HepG2 (cell line): ENCODE results near the gene USP35. TPM values are rescaled to one million over a fixed set of nuclear protein-coding genes. Genes with fewer than 3 reads are reported as not detected.

Experiments
- ATAC-seq: fragments of 200-7000 bp; cut with Tn5 transposase; 3 replicates; pipeline ENCODE4 v1.9.1; 2020; ENCODE audit warnings: mild to moderate bottlenecking, moderate library complexity
- BruUV-seq: library from RNA; stranded (reverse); fragments of 400-500 nt; replicated peaks from 2 replicates; lab custom pipeline; 2021; lab: Mats Ljungman, UMichigan
- CTCF ChIA-PET: fragments of 300-600 bp; formaldehyde crosslinking; extraction: SDS; loops from one replicate; lab custom pipeline; 2021; ENCODE audit warnings: low total read pairs, inconsistent platforms, low intra/inter-chr PET ratio; lab: Yijun Ruan, JAX
- POLR2A ChIA-PET: fragments of 350-600 bp; sonication (Branson Sonifier 250); formaldehyde crosslinking; loops from one replicate; lab custom pipeline; 2020; ENCODE audit warnings: antibody characterized with exemption, inconsistent platforms; lab: Yijun Ruan, JAX
- DNase-seq: peaks from one replicate; pipeline ENCODE4 v3.0.0-alpha.2; 2015; ENCODE audit warnings: low spot score
- FAIRE-seq: peaks from 3 replicates; lab custom pipeline; 2011; peaks lifted over from hg19 to GRCh38; lab: Jason Lieb, UNC
- H2AFZ ChIP-seq: one replicate; pipeline ENCODE4 v1.6.1; 2011; ENCODE audit warnings: low read length, inconsistent platforms
- H3K27ac ChIP-seq: fragments of 300-600 bp; 3 replicates; pipeline ENCODE4 v1.8.0; 2011; ENCODE audit warnings: mixed run types, mild to moderate bottlenecking, mixed read lengths, low read length, inconsistent platforms; ENCODE audit not compliant: insufficient read depth; ENCODE audit errors: extremely low read length
- H3K27me3 ChIP-seq, 2 experiments: fragments of 200-600 bp in 1 of 2; 2 replicates in 1 of 2; 3 replicates in 1 of 2; pipeline versions ENCODE4 v1.6.0 to v1.8.0; 2011; ENCODE audit warnings: low read length in 2 of 2, mild to moderate bottlenecking in 2 of 2, moderate library complexity in 2 of 2, inconsistent platforms in 1 of 2; ENCODE audit not compliant: insufficient read depth in 2 of 2, control insufficient read depth in 1 of 2
- H3K36me3 ChIP-seq, 2 experiments: fragments of 200-600 bp in 1 of 2; replicated peaks in 1 of 2; 2 replicates in 1 of 2; 3 replicates in 1 of 2; pipeline versions ENCODE4 v1.5.1 to v1.8.0; 2011; ENCODE audit warnings: low read length in 2 of 2, inconsistent platforms in 1 of 2; ENCODE audit not compliant: insufficient read depth in 2 of 2, control insufficient read depth in 1 of 2
- H3K4me1 ChIP-seq: 2 replicates; pipeline ENCODE4 v1.5.1; 2012; ENCODE audit warnings: low read length, inconsistent platforms; ENCODE audit not compliant: insufficient read depth
- H3K4me2 ChIP-seq: 2 replicates; pipeline ENCODE4 v1.6.0; 2011; ENCODE audit warnings: low read depth, low read length, inconsistent platforms
- H3K4me3 ChIP-seq, 3 experiments: fragments of 200-600 bp in 1 of 3; sonication (generic), shearing (Covaris generic) in 1 of 3; replicated peaks in 1 of 3; 2 replicates each; pipeline ENCODE4 v1.5.1; 2011 to 2016; ENCODE audit warnings: low read length in 3 of 3, inconsistent platforms in 2 of 3, low read depth in 2 of 3, mild to moderate bottlenecking in 2 of 3, control low read depth in 1 of 3, mixed read lengths in 1 of 3; ENCODE audit not compliant: insufficient read depth in 1 of 3
- H3K79me2 ChIP-seq: one replicate; pipeline ENCODE4 v1.6.1; 2011; ENCODE audit warnings: low read length, inconsistent platforms; ENCODE audit not compliant: insufficient read depth
- H3K9ac ChIP-seq: 2 replicates; pipeline ENCODE4 v1.6.0; 2011; ENCODE audit warnings: mild to moderate bottlenecking, low read depth, low read length, inconsistent platforms; ENCODE audit not compliant: insufficient read depth
- H3K9me3 ChIP-seq: 2 replicates; pipeline ENCODE4 v1.5.1; 2012; ENCODE audit warnings: mild to moderate bottlenecking, low read length
- H4K20me1 ChIP-seq: 2 replicates; pipeline ENCODE4 v1.6.0; 2011; ENCODE audit warnings: inconsistent platforms, mild to moderate bottlenecking, low read length, moderate library complexity; ENCODE audit not compliant: insufficient read depth
- KMT2A ChIP-seq: sonication (generic); formaldehyde crosslinking; IDR thresholded peaks from 2 replicates; pipeline ENCODE4 v1.4.0; 2020; ENCODE audit warnings: missing genetic modification reagents
- NFIB ChIP-seq: sonication (generic); formaldehyde crosslinking; IDR thresholded peaks from 2 replicates; pipeline ENCODE4 v1.9.0; 2021; ENCODE audit warnings: missing genetic modification reagents, mild to moderate bottlenecking, borderline replicate concordance
- REPIN1 ChIP-seq: sonication (generic); formaldehyde crosslinking; IDR thresholded peaks from 2 replicates; pipeline ENCODE4 v1.8.0; 2022; ENCODE audit warnings: missing genetic modification reagents, low read depth, mild to moderate bottlenecking, borderline replicate concordance
- ZC3H13 ChIP-seq: sonication (generic); formaldehyde crosslinking; IDR thresholded peaks from 2 replicates; pipeline ENCODE4 v1.8.1; 2023; ENCODE audit warnings: mild to moderate bottlenecking, missing genetic modification reagents, moderate library complexity
- ZNF124 ChIP-seq: sonication (generic); formaldehyde crosslinking; IDR thresholded peaks from 2 replicates; pipeline ENCODE4 v1.4.0; 2020; ENCODE audit warnings: missing genetic modification reagents
- ZNF160 ChIP-seq: sonication (generic); formaldehyde crosslinking; IDR thresholded peaks from 2 replicates; pipeline ENCODE4 v1.8.0; 2022; ENCODE audit warnings: mild to moderate bottlenecking, inconsistent platforms, missing genetic modification reagents
- ZNF253 ChIP-seq: sonication (generic); formaldehyde crosslinking; IDR thresholded peaks from 2 replicates; pipeline ENCODE4 v1.8.0; 2022; ENCODE audit warnings: mild to moderate bottlenecking, missing genetic modification reagents, borderline replicate concordance
- WGBS: methylation state at CpG from one replicate; pipeline ENCODE4 v1.1.6; 2017; ENCODE audit warnings: low lambda C conversion rate; 5-methylcytosine and 5-hydroxymethylcytosine counted together
- in situ Hi-C: cut with HindIII; loops from 2 replicates; pipeline ENCODE4 v1.10.0; 2017; ENCODE audit warnings: low pct_unique_long_range_greater_than_20kb; ENCODE audit not compliant: extremely low pct_ligation_motif_present
- intact Hi-C: fragments of 100-400 bp; cut with micrococcal nuclease; formaldehyde crosslinking; loops from one replicate; pipeline ENCODE4 v1.10.0; 2022; ENCODE audit not compliant: unreplicated experiment
- polyA plus RNA-seq, 8 experiments: library from polyadenylated mRNA; depleted of rRNA in 3 of 8; stranded (reverse) in 7 of 8; unstranded in 1 of 8; fragments of >200 nt; fragmentation: Illumina TruSeq in 4 of 8; extraction: Trizol in 4 of 8; gene quantifications; 2 replicates each; pipeline versions ENCODE4 v1.2.1 to v1.2.3, GENCODE V29; 2011 to 2016; ENCODE audit warnings: low read depth in 4 of 8, missing spikeins in 1 of 8, mixed read lengths in 1 of 8; ENCODE audit not compliant: insufficient read depth in 1 of 8
- total RNA-seq, 5 experiments: library from RNA; depleted of rRNA; stranded (reverse); fragments of >200 nt; fragmentation: Illumina TruSeq; extraction: Trizol; gene quantifications; 2 replicates each; pipeline ENCODE4 v1.2.3, GENCODE V29; 2016; ENCODE audit warnings: low read depth in 1 of 5
- TF ChIP-seq, protein P1 (sequence below): sonication (generic); formaldehyde crosslinking; IDR thresholded peaks from 2 replicates; pipeline ENCODE4 v1.5.0; 2020; ENCODE audit warnings: mild to moderate bottlenecking, missing genetic modification reagents, borderline replicate concordance
- TF ChIP-seq, protein P2 (sequence below): sonication (generic); formaldehyde crosslinking; IDR thresholded peaks from 2 replicates; pipeline ENCODE4 v1.4.0; 2020; ENCODE audit warnings: low read depth, missing genetic modification reagents

The USP35 gene
- total and polyA plus RNA-seq, 2 of the 13 experiments (the other 11 are each of a cell fraction or from before 2014, with no cell fraction given), result 4.6 to 7.7 TPM

DNA sequence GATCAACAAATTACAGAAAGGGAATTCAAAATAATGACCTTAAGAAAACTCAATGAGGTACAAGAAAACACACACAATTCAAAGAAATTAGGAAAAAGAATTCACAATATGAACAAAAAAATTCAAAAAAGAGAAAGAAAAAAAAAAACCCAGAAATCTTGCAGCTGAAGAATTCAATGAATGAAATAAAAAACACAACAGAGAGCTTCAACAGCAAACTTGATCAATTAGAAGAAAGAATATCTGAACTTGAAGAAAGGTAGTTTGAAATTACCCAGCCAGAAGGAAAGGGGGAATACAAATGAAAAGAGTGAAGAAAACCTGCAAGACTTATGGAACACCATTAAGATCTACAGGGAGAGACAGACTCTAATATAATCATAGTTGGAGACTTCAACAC, 52.8 kb downstream of the USP35 start:
- Histone ChIP-seq H3K9me3 (peaks cover 9% of the 10 kb centered on the region; the same call in 1 of the 2 replicates), H3K27ac (no peak overlapping the region), H4K20me1 (no peaks in the 10 kb centered on the region), H3K36me3 (no peaks in the 10 kb centered on the region), H2AFZ (no peak overlapping the region)
- no peak for DNase-seq
- no peak for ATAC-seq
- TF ChIP-seq ZNF160 (CRISPR knock-in tag) (peak; percentile 98), ZNF253 (CRISPR knock-in tag) (no peak)
- TF ChIP-seq, all 625 proteins: peak for 1
- Histone ChIP-seq H3K27me3 (no peaks in the 10 kb centered on the region), H3K4me2 (no peak overlapping the region), H3K4me3 (no peak overlapping the region), H3K79me2 (no peaks in the 10 kb centered on the region), H3K9ac (no peak overlapping the region), H3K4me1 (no peaks in the 10 kb centered on the region)
- in situ Hi-C loops, result no loop called here
- BruUV-seq, result no TSS peak
- no peak for FAIRE-seq
- intact Hi-C loops, result no loop called here
- POLR2A ChIA-PET, result no interaction called here
- CTCF ChIA-PET, result no interaction called here

DNA sequence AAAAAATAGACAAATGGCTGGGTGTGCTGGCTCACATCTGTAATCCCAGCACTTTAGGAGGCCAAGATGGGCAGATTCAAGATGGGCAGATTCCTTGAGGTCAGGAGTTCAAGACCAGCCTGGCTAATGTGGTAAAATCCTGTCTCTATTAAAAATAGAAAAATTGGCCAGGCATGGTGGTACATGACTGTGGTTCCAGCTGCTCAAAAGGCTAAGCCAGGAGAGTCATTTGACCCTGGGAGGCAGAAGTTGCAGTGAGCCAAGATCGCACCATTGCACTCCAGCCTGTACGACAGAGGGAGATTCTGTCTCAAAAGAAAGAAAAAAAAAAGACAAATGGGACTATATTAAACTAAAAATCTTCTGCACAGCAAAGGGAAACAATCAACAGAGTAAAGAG, 55.4 kb downstream of the USP35 start:
- H3K9me3 ChIP-seq, result peaks cover 9% of the 10 kb centered on the region; the same call in 1 of the 2 replicates
- H3K27me3 ChIP-seq, result no peaks in the 10 kb centered on the region
- FAIRE-seq (no peak), ATAC-seq (no peak), DNase-seq (no peak)
- TF ChIP-seq, protein P1, sequence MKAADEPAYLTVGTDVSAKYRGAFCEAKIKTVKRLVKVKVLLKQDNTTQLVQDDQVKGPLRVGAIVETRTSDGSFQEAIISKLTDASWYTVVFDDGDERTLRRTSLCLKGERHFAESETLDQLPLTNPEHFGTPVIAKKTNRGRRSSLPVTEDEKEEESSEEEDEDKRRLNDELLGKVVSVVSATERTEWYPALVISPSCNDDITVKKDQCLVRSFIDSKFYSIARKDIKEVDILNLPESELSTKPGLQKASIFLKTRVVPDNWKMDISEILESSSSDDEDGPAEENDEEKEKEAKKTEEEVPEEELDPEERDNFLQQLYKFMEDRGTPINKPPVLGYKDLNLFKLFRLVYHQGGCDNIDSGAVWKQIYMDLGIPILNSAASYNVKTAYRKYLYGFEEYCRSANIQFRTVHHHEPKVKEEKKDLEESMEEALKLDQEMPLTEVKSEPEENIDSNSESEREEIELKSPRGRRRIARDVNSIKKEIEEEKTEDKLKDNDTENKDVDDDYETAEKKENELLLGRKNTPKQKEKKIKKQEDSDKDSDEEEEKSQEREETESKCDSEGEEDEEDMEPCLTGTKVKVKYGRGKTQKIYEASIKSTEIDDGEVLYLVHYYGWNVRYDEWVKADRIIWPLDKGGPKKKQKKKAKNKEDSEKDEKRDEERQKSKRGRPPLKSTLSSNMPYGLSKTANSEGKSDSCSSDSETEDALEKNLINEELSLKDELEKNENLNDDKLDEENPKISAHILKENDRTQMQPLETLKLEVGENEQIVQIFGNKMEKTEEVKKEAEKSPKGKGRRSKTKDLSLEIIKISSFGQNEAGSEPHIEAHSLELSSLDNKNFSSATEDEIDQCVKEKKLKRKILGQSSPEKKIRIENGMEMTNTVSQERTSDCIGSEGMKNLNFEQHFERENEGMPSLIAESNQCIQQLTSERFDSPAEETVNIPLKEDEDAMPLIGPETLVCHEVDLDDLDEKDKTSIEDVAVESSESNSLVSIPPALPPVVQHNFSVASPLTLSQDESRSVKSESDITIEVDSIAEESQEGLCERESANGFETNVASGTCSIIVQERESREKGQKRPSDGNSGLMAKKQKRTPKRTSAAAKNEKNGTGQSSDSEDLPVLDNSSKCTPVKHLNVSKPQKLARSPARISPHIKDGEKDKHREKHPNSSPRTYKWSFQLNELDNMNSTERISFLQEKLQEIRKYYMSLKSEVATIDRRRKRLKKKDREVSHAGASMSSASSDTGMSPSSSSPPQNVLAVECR (CRISPR knock-in tag), result no peak
- no peak for TF ChIP-seq ZC3H13 (CRISPR knock-in tag)
- TF ChIP-seq, protein P2, sequence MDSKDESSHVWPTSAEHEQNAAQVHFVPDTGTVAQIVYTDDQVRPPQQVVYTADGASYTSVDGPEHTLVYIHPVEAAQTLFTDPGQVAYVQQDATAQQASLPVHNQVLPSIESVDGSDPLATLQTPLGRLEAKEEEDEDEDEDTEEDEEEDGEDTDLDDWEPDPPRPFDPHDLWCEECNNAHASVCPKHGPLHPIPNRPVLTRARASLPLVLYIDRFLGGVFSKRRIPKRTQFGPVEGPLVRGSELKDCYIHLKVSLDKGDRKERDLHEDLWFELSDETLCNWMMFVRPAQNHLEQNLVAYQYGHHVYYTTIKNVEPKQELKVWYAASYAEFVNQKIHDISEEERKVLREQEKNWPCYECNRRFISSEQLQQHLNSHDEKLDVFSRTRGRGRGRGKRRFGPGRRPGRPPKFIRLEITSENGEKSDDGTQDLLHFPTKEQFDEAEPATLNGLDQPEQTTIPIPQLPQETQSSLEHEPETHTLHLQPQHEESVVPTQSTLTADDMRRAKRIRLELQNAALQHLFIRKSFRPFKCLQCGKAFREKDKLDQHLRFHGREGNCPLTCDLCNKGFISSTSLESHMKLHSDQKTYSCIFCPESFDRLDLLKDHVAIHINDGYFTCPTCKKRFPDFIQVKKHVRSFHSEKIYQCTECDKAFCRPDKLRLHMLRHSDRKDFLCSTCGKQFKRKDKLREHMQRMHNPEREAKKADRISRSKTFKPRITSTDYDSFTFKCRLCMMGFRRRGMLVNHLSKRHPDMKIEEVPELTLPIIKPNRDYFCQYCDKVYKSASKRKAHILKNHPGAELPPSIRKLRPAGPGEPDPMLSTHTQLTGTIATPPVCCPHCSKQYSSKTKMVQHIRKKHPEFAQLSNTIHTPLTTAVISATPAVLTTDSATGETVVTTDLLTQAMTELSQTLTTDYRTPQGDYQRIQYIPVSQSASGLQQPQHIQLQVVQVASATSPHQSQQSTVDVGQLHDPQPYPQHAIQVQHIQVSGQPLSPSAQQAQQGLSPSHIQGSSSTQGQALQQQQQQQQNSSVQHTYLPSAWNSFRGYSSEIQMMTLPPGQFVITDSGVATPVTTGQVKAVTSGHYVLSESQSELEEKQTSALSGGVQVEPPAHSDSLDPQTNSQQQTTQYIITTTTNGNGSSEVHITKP, result no peak
- TF ChIP-seq KMT2A (CRISPR knock-in tag), result no peak
- TF ChIP-seq REPIN1 (CRISPR knock-in tag), result no peak
- TF ChIP-seq NFIB, result no peak
- no peak for TF ChIP-seq ZNF124
- H2AFZ ChIP-seq, result no peak overlapping the region
- POLR2A ChIA-PET, result no interaction called here
- no peaks in the 10 kb centered on the region for H3K79me2 ChIP-seq
- H3K4me1 ChIP-seq, result no peaks in the 10 kb centered on the region
- 96% methylated on average over 2 of the region's 2 CpGs for WGBS
- H3K4me3 ChIP-seq, result no peak overlapping the region
- in situ Hi-C loops (no loop called here), intact Hi-C loops (no loop called here)
- no peaks in the 10 kb centered on the region; a peak in 2 of 5 replicates for H3K36me3 ChIP-seq
- H3K27ac ChIP-seq, result no peak overlapping the region
- CTCF ChIA-PET, result no interaction called here
- no TSS peak for BruUV-seq
- no peak overlapping the region for H3K4me2 ChIP-seq
- H4K20me1 ChIP-seq, result no peaks in the 10 kb centered on the region
- no peak overlapping the region for H3K9ac ChIP-seq
